Glutamatergic neuron (in vitro differentiated cells): ENCODE results near the gene VAMP8. TPM values are rescaled to one million over a fixed set of nuclear protein-coding genes. Genes with fewer than 3 reads are reported as not detected.

Experiments used
- DNase-seq: peaks from one replicate; pipeline ENCODE4 v3.0.0; 2022
- H3K27ac Mint-ChIP-seq: one replicate; pipeline ENCODE4 v1.8.0; 2020; ENCODE audit warnings: mild to moderate bottlenecking, mixed read lengths, inconsistent platforms; ENCODE audit not compliant: unreplicated experiment
- H3K27me3 Mint-ChIP-seq: one replicate; pipeline ENCODE4 v1.8.0; 2020; ENCODE audit warnings: mild to moderate bottlenecking, moderate library complexity, mixed read lengths, inconsistent platforms; ENCODE audit not compliant: unreplicated experiment
- H3K36me3 Mint-ChIP-seq: one replicate; pipeline ENCODE4 v1.8.0; 2020; ENCODE audit warnings: mild to moderate bottlenecking, mixed read lengths, inconsistent platforms; ENCODE audit not compliant: unreplicated experiment
- H3K4me1 Mint-ChIP-seq: one replicate; pipeline ENCODE4 v1.8.0; 2020; ENCODE audit warnings: mild to moderate bottlenecking, low read depth, mixed read lengths, inconsistent platforms; ENCODE audit not compliant: unreplicated experiment
- H3K4me3 Mint-ChIP-seq: one replicate; pipeline ENCODE4 v1.8.0; 2020; ENCODE audit warnings: mild to moderate bottlenecking, mixed read lengths, inconsistent platforms; ENCODE audit not compliant: unreplicated experiment
- H3K9me3 Mint-ChIP-seq: one replicate; pipeline ENCODE4 v1.8.0; 2020; ENCODE audit warnings: mild to moderate bottlenecking, moderate library complexity, mixed read lengths, inconsistent platforms; ENCODE audit not compliant: unreplicated experiment
- CTCF ChIP-seq: fragments of 200-600 bp; sonication (generic); IDR thresholded peaks from one replicate; pipeline ENCODE4 v1.5.0; 2021; ENCODE audit not compliant: partially characterized antibody, unreplicated experiment
- total RNA-seq: library from RNA; stranded (reverse); fragmentation: NEBNext Ultra II Directional; extraction: Animal tissue kit (Norgen Biotek cat#: 25700); gene quantifications from one replicate; pipeline ENCODE4 v1.2.1, GENCODE V29; 2021; ENCODE audit not compliant: unreplicated experiment

The VAMP8 gene
- total RNA-seq, 1 donor from 2014 or later: 0.78 TPM

GRCh38 chr2:85538507-85539360 is 38.7 kb upstream of the VAMP8 start, which contains the start of gene MAT2A:
Gene MAT2A, plus strand, starts transcription at chr2:85539168. Its CDS starts 120 bp downstream, at chr2:85539288.
- Mint-ChIP-seq H3K4me1 (peaks cover 34% of the 10 kb centered on the region), H3K27ac (peak within 1 kb of the TSS; percentile 100), H3K36me3 (peaks cover 5% of the 10 kb centered on the region), H3K27me3 (peaks cover 12% of the 10 kb centered on the region), H3K9me3 (peaks cover 16% of the 10 kb centered on the region), H3K4me3 (peak within 1 kb of the TSS; percentile 100)
- peak; percentile 99 for DNase-seq
- peak; percentile 86 for TF ChIP-seq CTCF

- peak overlapping the region; percentile 100 for H3K4me3 Mint-ChIP-seq
- H3K27ac Mint-ChIP-seq: peak overlapping the region; percentile 93
- TF ChIP-seq CTCF: no peak
- H3K9me3 Mint-ChIP-seq: peaks cover 16% of the 10 kb centered on the region
- peaks cover 41% of the 10 kb centered on the region for H3K4me1 Mint-ChIP-seq
- H3K36me3 Mint-ChIP-seq: peaks cover 5% of the 10 kb centered on the region
- peaks cover 12% of the 10 kb centered on the region for H3K27me3 Mint-ChIP-seq
- DNase-seq: peak; percentile 71
These were observed 37.8 kb upstream of the VAMP8 start for GRCh38 chr2:85539361-85540132.

- TF ChIP-seq CTCF: no peak
- peaks cover 5% of the 10 kb centered on the region for H3K36me3 Mint-ChIP-seq
- peak overlapping the region; percentile 91 for H3K27ac Mint-ChIP-seq
- peaks cover 12% of the 10 kb centered on the region for H3K27me3 Mint-ChIP-seq
- H3K4me3 Mint-ChIP-seq: peak overlapping the region; percentile 100
- DNase-seq: no peak
- peaks cover 17% of the 10 kb centered on the region for H3K9me3 Mint-ChIP-seq
- peaks cover 41% of the 10 kb centered on the region for H3K4me1 Mint-ChIP-seq
These were observed 37.2 kb upstream of the VAMP8 start for GRCh38 chr2:85540133-85540648.

- no peak for TF ChIP-seq CTCF
- no peak for DNase-seq
- Mint-ChIP-seq H3K4me1 (peaks cover 40% of the 10 kb centered on the region), H3K27me3 (peaks cover 12% of the 10 kb centered on the region), H3K27ac (peak overlapping the region; percentile 12), H3K36me3 (peaks cover 5% of the 10 kb centered on the region), H3K9me3 (peaks cover 16% of the 10 kb centered on the region), H3K4me3 (peak overlapping the region; percentile 100)
These were observed 36.1 kb upstream of the VAMP8 start for GRCh38 chr2:85541262-85541661.
